IMR-90 (cell line): ENCODE data around the gene HCN2. TPM values are rescaled to one million over a fixed set of nuclear protein-coding genes. Genes with fewer than 3 reads are reported as not detected.

Experiments
- ATAC-seq: fragments of 200-7000 bp; cut with Tn5 transposase; 2 replicates; pipeline ENCODE4 v1.9.1; 2020; ENCODE audit warnings: low read depth, mild to moderate bottlenecking, moderate library complexity
- BruUV-seq: library from RNA; stranded (reverse); fragments of 400-500 nt; replicated peaks from 2 replicates; lab custom pipeline; 2021; lab: Mats Ljungman, UMichigan
- CTCF ChIA-PET: fragments of 300-600 bp; formaldehyde crosslinking; extraction: SDS; loops from one replicate; lab custom pipeline; 2021; ENCODE audit warnings: antibody characterized with exemption; lab: Yijun Ruan, JAX
- POLR2A ChIA-PET: fragments of 300-600 bp; sonication (Branson Sonifier 250); formaldehyde crosslinking; loops from one replicate; lab custom pipeline; 2022; ENCODE audit warnings: antibody characterized with exemption; ENCODE audit not compliant: unreplicated experiment; lab: Charles Lee
- DNase-seq: peaks from one replicate; pipeline ENCODE4 v3.0.0; 2013
- H2AFZ ChIP-seq: replicated peaks from 2 replicates; pipeline ENCODE3; 2013; ENCODE audit warnings: low read length, mild to moderate bottlenecking; ENCODE audit not compliant: poor library complexity
- H2AK5ac ChIP-seq: 2 replicates; pipeline ENCODE4 v1.6.1; 2013; ENCODE audit warnings: low read depth, low read length, inconsistent platforms
- H2AK9ac ChIP-seq: replicated peaks from 2 replicates; pipeline ENCODE3; 2013; ENCODE audit warnings: mild to moderate bottlenecking, low read depth, low read length, moderate library complexity; ENCODE audit not compliant: poor library complexity
- H2BK120ac ChIP-seq: 2 replicates; pipeline ENCODE4 v1.6.1; 2013; ENCODE audit warnings: low read depth, low read length, inconsistent platforms
- H2BK15ac ChIP-seq: 3 replicates; pipeline ENCODE4 v1.6.1; 2013; ENCODE audit warnings: low read depth, low read length, inconsistent platforms
- H2BK20ac ChIP-seq: 2 replicates; pipeline ENCODE4 v1.6.1; 2013; ENCODE audit warnings: low read depth, mild to moderate bottlenecking, inconsistent platforms, low read length, moderate library complexity
- H2BK5ac ChIP-seq: 2 replicates; pipeline ENCODE4 v1.6.1; 2013; ENCODE audit warnings: mild to moderate bottlenecking, low read depth, low read length, inconsistent platforms; ENCODE audit not compliant: poor library complexity, severe bottlenecking
- H3K14ac ChIP-seq: replicated peaks from 2 replicates; pipeline ENCODE4 v1.6.1; 2013; ENCODE audit warnings: low read depth, low read length, inconsistent platforms
- H3K18ac ChIP-seq: 2 replicates; pipeline ENCODE4 v1.6.1; 2013; ENCODE audit warnings: low read depth, low read length, control low read depth
- H3K23ac ChIP-seq: 2 replicates; pipeline ENCODE4 v1.6.1; 2013; ENCODE audit warnings: low read depth, low read length, inconsistent platforms
- H3K27ac ChIP-seq: 2 replicates; pipeline ENCODE4 v1.5.1; 2013; ENCODE audit warnings: mild to moderate bottlenecking, control low read depth, low read length; ENCODE audit not compliant: insufficient read depth
- H3K27me3 ChIP-seq: 2 replicates; pipeline ENCODE4 v1.6.1; 2013; ENCODE audit warnings: low read length; ENCODE audit not compliant: control insufficient read depth, insufficient read depth
- H3K36me3 ChIP-seq: 2 replicates; pipeline ENCODE4 v1.6.1; 2013; ENCODE audit warnings: low read length, mixed read lengths; ENCODE audit not compliant: control insufficient read depth, insufficient read depth
- H3K4ac ChIP-seq: 2 replicates; pipeline ENCODE4 v1.6.1; 2013; ENCODE audit warnings: low read depth, low read length, inconsistent platforms
- H3K4me1 ChIP-seq: 2 replicates; pipeline ENCODE4 v1.6.1; 2013; ENCODE audit warnings: low read length, mixed read lengths; ENCODE audit not compliant: control insufficient read depth, insufficient read depth
- H3K4me2 ChIP-seq: 2 replicates; pipeline ENCODE4 v1.6.1; 2013; ENCODE audit warnings: low read depth, mild to moderate bottlenecking, control low read depth, low read length, moderate library complexity
- H3K4me3 ChIP-seq: 2 replicates; pipeline ENCODE4 v1.5.1; 2013; ENCODE audit warnings: low read depth, mild to moderate bottlenecking, control low read depth, low read length, moderate library complexity; ENCODE audit not compliant: insufficient read depth
- H3K56ac ChIP-seq: 2 replicates; pipeline ENCODE4 v1.6.1; 2013; ENCODE audit warnings: low read length, inconsistent platforms; ENCODE audit not compliant: insufficient read depth; ENCODE audit errors: extremely low read depth
- H3K79me1 ChIP-seq, 2 experiments: 2 replicates each; pipeline ENCODE4 v1.6.1; 2013; ENCODE audit warnings: low read length in 2 of 2, inconsistent platforms in 1 of 2, low read depth in 1 of 2
- H3K9ac ChIP-seq: 2 replicates; pipeline ENCODE4 v1.6.1; 2013; ENCODE audit warnings: low read depth, low read length, control low read depth
- H3K9me1 ChIP-seq: 2 replicates; pipeline ENCODE4 v1.6.1; 2013; ENCODE audit warnings: low read length, inconsistent platforms; ENCODE audit not compliant: insufficient read depth
- H3K9me3 ChIP-seq: 2 replicates; pipeline ENCODE4 v1.6.1; 2013; ENCODE audit warnings: low read length; ENCODE audit not compliant: control insufficient read depth, insufficient read depth
- H4K20me1 ChIP-seq: 2 replicates; pipeline ENCODE4 v1.6.1; 2013; ENCODE audit warnings: low read length, inconsistent platforms; ENCODE audit not compliant: insufficient read depth
- H4K5ac ChIP-seq: 2 replicates; pipeline ENCODE4 v1.6.1; 2013; ENCODE audit warnings: mild to moderate bottlenecking, low read depth, low read length, control low read depth
- H4K8ac ChIP-seq, 2 experiments: 2 replicates each; pipeline ENCODE4 v1.6.1; 2013; ENCODE audit warnings: low read depth in 2 of 2, low read length in 2 of 2, control low read depth in 1 of 2, inconsistent platforms in 1 of 2
- H4K91ac ChIP-seq: 2 replicates; pipeline ENCODE4 v1.6.1; 2013; ENCODE audit warnings: low read depth, low read length, inconsistent platforms; ENCODE audit not compliant: insufficient read depth
- CHD1 ChIP-seq: IDR thresholded peaks from 2 replicates; pipeline ENCODE4 v1.6.1; 2012; ENCODE audit warnings: low read depth, low read length, improper control_type of control experiment
- MAZ ChIP-seq: IDR thresholded peaks from 2 replicates; pipeline ENCODE4 v1.6.1; 2012; ENCODE audit warnings: low read depth, mild to moderate bottlenecking, low read length, improper control_type of control experiment, moderate library complexity, borderline replicate concordance
- MXI1 ChIP-seq: IDR thresholded peaks from 2 replicates; pipeline ENCODE4 v1.6.1; 2012; ENCODE audit warnings: low read depth, mild to moderate bottlenecking, low read length, moderate library complexity, borderline replicate concordance
- NFE2L2 ChIP-seq: fragments of 150-350 bp; IDR thresholded peaks from 2 replicates; pipeline ENCODE4 v1.6.1; 2016; ENCODE audit warnings: low read depth, mild to moderate bottlenecking, low read length
- RAD21 ChIP-seq: IDR thresholded peaks from 2 replicates; pipeline ENCODE4 v1.6.1; 2012; ENCODE audit warnings: low read length, improper control_type of control experiment
- RFX5 ChIP-seq: IDR thresholded peaks from 2 replicates; pipeline ENCODE4 v1.8.0; 2012; ENCODE audit warnings: low read depth, mild to moderate bottlenecking, low read length, moderate library complexity
- WGBS, 2 experiments: methylation state at CpG; one replicate each; pipeline versions ENCODE4 v1.1.5 to v1.1.7; 2013; ENCODE audit warnings: missing lambda C conversion rate in 2 of 2; ENCODE audit not compliant: insufficient read length in 1 of 2; ENCODE audit errors: extremely low coverage in 2 of 2; 5-methylcytosine and 5-hydroxymethylcytosine counted together
- dilution Hi-C: fragments of 300-500 bp; cut with HindIII; formaldehyde crosslinking; loops from one replicate; pipeline ENCODE4 v1.14.3; 2018; ENCODE audit warnings: low sequenced_read_pairs; ENCODE audit not compliant: unreplicated experiment
- in situ Hi-C: fragments of 300-500 bp; cut with MboI; formaldehyde crosslinking; loops from 3 replicates; pipeline ENCODE4 v1.14.3; 2019; ENCODE audit warnings: low sequenced_read_pairs, inconsistent platforms, mixed read lengths
- intact Hi-C: fragments of 100-400 bp; cut with micrococcal nuclease; formaldehyde crosslinking; loops from 2 replicates; pipeline ENCODE4 v1.10.0; 2022
- polyA plus RNA-seq, 3 experiments: library from polyadenylated mRNA; depleted of rRNA; stranded (reverse); fragments of >200 nt; gene quantifications; 2 replicates each; pipeline ENCODE4 v1.2.3, GENCODE V29; 2012; ENCODE audit warnings: low replicate concordance in 1 of 3
- total RNA-seq: library from RNA; depleted of rRNA; stranded (reverse); fragments of >200 nt; gene quantifications from 2 replicates; pipeline ENCODE4 v1.2.3, GENCODE V29; 2012
- TF ChIP-seq, protein P1 (sequence below): fragments of 150-350 bp; IDR thresholded peaks from 2 replicates; pipeline ENCODE4 v1.6.1; 2017; ENCODE audit warnings: mild to moderate bottlenecking, antibody characterized with exemption, low read length, low read depth

The HCN2 gene
- total and polyA plus RNA-seq, 2 of the 4 experiments (the other 2 are of a cell fraction), result 0.72 to 2.6 TPM

DNA sequence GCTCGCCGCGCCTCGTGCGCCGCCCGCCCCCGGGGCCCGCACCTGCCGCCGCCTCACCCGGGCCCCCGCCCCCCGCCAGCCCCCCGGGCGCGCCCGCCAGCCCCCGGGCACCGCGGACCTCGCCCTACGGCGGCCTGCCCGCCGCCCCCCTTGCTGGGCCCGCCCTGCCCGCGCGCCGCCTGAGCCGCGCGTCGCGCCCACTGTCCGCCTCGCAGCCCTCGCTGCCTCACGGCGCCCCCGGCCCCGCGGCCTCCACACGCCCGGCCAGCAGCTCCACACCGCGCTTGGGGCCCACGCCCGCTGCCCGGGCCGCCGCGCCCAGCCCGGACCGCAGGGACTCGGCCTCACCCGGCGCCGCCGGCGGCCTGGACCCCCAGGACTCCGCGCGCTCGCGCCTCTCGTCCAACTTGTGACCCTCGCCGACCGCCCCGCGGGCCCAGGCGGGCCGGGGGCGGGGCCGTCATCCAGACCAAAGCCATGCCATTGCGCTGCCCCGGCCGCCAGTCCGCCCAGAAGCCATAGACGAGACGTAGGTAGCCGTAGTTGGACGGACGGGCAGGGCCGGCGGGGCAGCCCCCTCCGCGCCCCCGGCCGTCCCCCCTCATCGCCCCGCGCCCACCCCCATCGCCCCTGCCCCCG, 26.5 kb downstream of the HCN2 start (continued):
- TF ChIP-seq, protein P1, sequence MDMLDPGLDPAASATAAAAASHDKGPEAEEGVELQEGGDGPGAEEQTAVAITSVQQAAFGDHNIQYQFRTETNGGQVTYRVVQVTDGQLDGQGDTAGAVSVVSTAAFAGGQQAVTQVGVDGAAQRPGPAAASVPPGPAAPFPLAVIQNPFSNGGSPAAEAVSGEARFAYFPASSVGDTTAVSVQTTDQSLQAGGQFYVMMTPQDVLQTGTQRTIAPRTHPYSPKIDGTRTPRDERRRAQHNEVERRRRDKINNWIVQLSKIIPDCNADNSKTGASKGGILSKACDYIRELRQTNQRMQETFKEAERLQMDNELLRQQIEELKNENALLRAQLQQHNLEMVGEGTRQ, result no peak
- TF ChIP-seq RAD21, result no peak
- no peak for TF ChIP-seq MAZ

DNA sequence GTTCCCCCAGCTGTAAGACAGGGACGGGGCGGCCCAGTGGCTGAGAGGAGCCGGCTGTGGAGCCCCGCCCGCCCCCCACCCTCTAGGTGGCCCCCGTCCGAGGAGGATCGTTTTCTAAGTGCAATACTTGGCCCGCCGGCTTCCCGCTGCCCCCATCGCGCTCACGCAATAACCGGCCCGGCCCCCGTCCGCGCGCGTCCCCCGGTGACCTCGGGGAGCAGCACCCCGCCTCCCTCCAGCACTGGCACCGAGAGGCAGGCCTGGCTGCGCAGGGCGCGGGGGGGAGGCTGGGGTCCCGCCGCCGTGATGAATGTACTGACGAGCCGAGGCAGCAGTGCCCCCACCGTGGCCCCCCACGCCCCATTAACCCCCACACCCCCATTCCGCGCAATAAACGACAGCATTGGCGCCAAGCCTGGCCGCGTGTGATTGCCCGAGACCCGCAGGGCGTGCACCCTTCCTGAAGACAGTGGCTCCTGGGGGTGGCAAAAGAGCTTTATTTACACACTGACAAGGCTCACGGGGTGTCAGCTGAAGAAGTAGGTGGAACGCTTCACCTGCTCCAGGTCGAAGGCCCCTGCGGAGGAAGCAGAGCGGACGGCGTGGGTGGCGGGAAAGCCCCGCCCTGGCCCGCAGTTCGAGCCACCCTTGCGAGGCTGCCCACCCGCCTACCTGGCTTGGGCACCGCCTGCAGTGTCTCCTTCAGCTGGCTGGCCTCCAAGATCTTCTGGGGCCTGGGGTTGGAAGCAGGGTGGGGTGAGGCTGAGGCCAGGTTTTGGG, 27.3 kb downstream of the HCN2 start:
- Histone ChIP-seq H2BK5ac (no peak overlapping the region), H4K8ac (no peak overlapping the region), H3K27ac (no peak overlapping the region), H2AK9ac (no peak overlapping the region), H3K4ac (no peak overlapping the region), H3K79me1 (no peaks in the 10 kb centered on the region), H2BK15ac (no peak overlapping the region), H3K27me3 (no peaks in the 10 kb centered on the region; the same call in 1 of the 2 replicates), H3K4me1 (peaks cover 2% of the 10 kb centered on the region; the same call in 1 of the 2 replicates), H3K14ac (no peak overlapping the region), H3K9me3 (no peaks in the 10 kb centered on the region), H3K4me3 (no peak overlapping the region), H3K9me1 (peaks cover 3% of the 10 kb centered on the region), H2BK20ac (no peak overlapping the region), H2AFZ (no peak overlapping the region), H3K56ac (no peak overlapping the region), H3K36me3 (peaks cover 32% of the 10 kb centered on the region), H3K4me2 (no peak overlapping the region), H2AK5ac (no peak overlapping the region), H3K9ac (no peak overlapping the region), H4K5ac (no peak overlapping the region), H4K91ac (no peak overlapping the region), H3K23ac (no peak overlapping the region), H3K18ac (no peak overlapping the region), H4K20me1 (peaks cover 3% of the 10 kb centered on the region), H2BK120ac (no peak overlapping the region)
- DNase-seq (no peak), ATAC-seq (no peak)
- POLR2A ChIA-PET, result no interaction called here
- dilution Hi-C loops (no loop called here), intact Hi-C loops (no loop called here), in situ Hi-C loops (no loop called here)
- no TSS peak for BruUV-seq
- CTCF ChIA-PET, result no interaction called here
- no peak for TF ChIP-seq MXI1
- no peak for TF ChIP-seq RFX5
- TF ChIP-seq CHD1, result no peak
- TF ChIP-seq, protein P1, result no peak
- TF ChIP-seq NFE2L2, result no peak
- 89% methylated on average over 24 of the region's 58 CpGs; no CpG with 5 or more reads in 1 of the 2 experiments for WGBS, 2 experiments
